Mesodermal cell (in vitro differentiated cells): ENCODE results near the gene GARIN3.

Source experiments
- H3K27ac ChIP-seq: 2 replicates; pipeline ENCODE4 v1.7.0; 2013; ENCODE audit warnings: mild to moderate bottlenecking, low read depth, low read length, moderate library complexity; ENCODE audit not compliant: severe bottlenecking
- H3K36me3 ChIP-seq: 2 replicates; pipeline ENCODE4 v1.7.1; 2013; ENCODE audit warnings: mild to moderate bottlenecking, low read length, moderate library complexity; ENCODE audit not compliant: control insufficient read depth, insufficient read depth
- H3K4me1 ChIP-seq: one replicate; pipeline ENCODE4 v1.7.1; 2013; ENCODE audit warnings: mild to moderate bottlenecking, low read length; ENCODE audit not compliant: insufficient read depth, control insufficient read depth, poor library complexity, severe bottlenecking
- H3K4me3 ChIP-seq: 2 replicates; pipeline ENCODE4 v1.7.0; 2013; ENCODE audit warnings: low read length, control low read depth, mild to moderate bottlenecking; ENCODE audit not compliant: insufficient read depth, poor library complexity, severe bottlenecking; ENCODE audit errors: extremely low read depth
- H3K9me3 ChIP-seq: 2 replicates; pipeline ENCODE4 v1.7.1; 2013; ENCODE audit warnings: mild to moderate bottlenecking, low read length, moderate library complexity; ENCODE audit not compliant: control insufficient read depth
- WGBS, 2 experiments: methylation state at CpG; one replicate each; pipeline ENCODE4 v1.1.5; 2013; ENCODE audit warnings: missing lambda C conversion rate in 2 of 2; ENCODE audit not compliant: insufficient coverage in 2 of 2; 5-methylcytosine and 5-hydroxymethylcytosine counted together

Gene GARIN3

DNA sequence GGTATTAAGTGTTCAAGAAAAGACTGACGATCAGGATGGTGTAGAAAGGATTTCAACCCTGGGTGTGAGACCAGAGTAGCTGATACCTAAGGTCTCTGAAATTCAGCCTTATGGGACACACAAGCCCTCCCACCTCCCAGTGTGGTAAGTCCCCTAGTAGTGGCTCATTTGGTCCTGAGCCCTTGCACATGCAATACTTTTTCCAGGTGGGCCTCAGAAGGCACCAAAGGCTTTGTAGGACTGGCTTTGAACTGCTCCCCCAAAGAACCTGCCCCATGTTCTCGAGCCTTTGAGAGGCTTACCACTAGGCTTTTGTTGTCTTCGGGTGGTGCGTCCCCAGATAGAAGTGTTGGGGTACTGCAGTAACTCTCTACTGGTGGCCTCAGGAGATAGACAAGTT, 803 bp downstream of the GARIN3 start:
- H3K9me3 ChIP-seq = no peaks in the 10 kb centered on the region
- H3K4me1 ChIP-seq = peaks cover 15% of the 10 kb centered on the region
- no peaks in the 10 kb centered on the region for H3K36me3 ChIP-seq
- WGBS, 2 experiments = 87 to 92% methylated on average over 2 to 3 of the region's 4 CpGs
- no peak overlapping the region for H3K4me3 ChIP-seq
- no peak overlapping the region for H3K27ac ChIP-seq

DNA sequence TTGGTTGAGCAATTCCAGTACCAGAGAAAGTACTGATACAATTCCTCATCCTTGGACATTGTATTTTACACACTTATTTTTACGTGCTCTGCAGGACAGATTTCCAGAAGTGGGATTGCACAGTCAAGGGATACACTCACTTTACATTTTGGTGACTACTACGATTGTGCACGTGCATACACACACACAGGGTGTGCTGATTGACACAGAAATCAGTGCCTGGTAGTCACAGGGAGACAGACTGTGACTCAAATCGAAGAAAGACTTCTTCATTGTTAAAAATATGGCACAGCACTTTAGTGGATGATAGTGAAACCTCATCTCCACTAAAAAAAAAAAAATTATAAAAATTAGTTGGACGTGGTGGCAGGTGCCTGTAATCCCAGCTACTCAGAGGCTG, 1.5 kb downstream of the GARIN3 start:
- Histone ChIP-seq H3K27ac (no peak overlapping the region), H3K9me3 (no peaks in the 10 kb centered on the region), H3K4me3 (no peak overlapping the region), H3K4me1 (peaks cover 15% of the 10 kb centered on the region), H3K36me3 (no peaks in the 10 kb centered on the region)
- 81 to 100% methylated on average over 3 of the region's 5 CpGs for WGBS, 2 experiments

DNA sequence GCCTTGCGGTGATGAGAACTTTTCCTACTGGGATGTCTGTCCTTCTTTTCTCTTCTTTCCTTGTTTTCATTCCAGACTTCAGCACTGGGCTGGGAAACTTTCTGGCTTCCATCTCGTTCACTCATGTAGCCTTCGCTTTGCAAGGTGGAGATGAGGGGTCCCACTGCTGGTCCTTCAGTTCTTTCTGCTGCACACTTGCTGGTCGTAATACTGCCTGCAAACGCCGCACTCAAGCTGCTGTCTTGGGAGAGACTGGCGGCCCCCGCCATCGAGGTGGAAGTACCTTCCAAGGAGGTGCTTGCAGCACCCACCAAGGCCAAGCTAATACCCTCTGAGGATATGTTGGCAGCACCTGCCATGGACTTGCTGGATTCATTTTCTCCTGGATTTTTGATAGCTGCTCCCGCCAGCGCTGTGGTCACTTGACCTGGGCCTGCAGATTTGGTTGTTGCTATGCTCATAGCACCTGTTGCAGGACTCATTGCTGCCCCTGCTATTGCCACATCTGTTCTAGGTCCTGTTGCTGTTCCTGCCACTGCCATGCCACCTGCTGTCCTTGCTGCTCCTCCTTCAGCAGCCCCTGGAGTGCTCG, 3.0 kb downstream of the GARIN3 start:
- no peaks in the 10 kb centered on the region for H3K9me3 ChIP-seq
- no peak overlapping the region for H3K27ac ChIP-seq
- WGBS, 2 experiments = 94 to 96% methylated on average over 12 of the region's 12 CpGs
- no peaks in the 10 kb centered on the region for H3K36me3 ChIP-seq
- H3K4me1 ChIP-seq = peaks cover 15% of the 10 kb centered on the region
- no peak overlapping the region for H3K4me3 ChIP-seq

DNA sequence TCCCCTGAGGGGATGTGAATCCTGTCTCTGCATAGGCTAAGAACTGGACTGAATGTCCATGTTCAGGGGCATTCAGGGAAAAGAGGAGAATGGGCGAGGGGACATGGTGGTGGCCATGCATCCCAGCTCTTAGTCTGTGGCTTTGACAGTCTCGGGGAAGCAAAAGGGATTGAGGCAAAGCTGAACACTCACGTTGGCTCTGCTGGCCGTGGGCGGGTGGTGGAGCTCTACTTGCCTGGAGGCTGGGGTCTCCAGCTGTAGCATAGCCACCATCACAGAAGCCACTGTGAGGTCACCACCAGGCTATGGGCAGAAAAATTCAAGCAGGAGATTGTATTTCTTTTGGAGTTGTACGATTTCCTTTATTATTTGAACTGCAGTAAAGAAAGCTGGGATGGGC, 4.1 kb downstream of the GARIN3 start:
- Histone ChIP-seq H3K36me3 (no peaks in the 10 kb centered on the region), H3K4me3 (no peak overlapping the region), H3K9me3 (no peaks in the 10 kb centered on the region), H3K4me1 (peaks cover 10% of the 10 kb centered on the region), H3K27ac (no peak overlapping the region)
- 87 to 96% methylated on average over 6 of the region's 6 CpGs for WGBS, 2 experiments

DNA sequence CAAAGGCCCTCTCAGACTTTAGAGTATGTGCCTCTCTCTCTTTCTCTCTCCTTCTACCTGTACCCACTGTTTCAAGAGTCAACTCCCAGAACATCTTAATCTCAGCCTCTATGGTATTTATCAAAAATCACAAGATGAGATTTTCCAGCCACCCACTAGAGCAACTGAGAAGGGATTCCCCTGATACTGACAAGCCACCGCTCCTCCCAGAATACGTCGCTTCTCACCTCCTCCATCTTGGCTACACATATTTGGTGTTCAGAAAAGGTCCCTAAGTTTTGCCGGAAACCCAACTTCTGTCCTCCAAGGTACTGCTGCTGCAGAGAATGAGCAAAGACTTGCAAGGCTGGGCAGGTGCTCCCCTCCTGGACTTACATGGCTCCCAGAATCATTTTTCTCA, 6.1 kb downstream of the GARIN3 start:
- H3K4me1 ChIP-seq = no peaks in the 10 kb centered on the region
- WGBS, 2 experiments = 97 to 100% methylated on average over 3 to 4 of the region's 4 CpGs
- no peak overlapping the region for H3K4me3 ChIP-seq
- no peaks in the 10 kb centered on the region for H3K9me3 ChIP-seq
- H3K36me3 ChIP-seq = no peaks in the 10 kb centered on the region
- H3K27ac ChIP-seq = no peak overlapping the region

DNA sequence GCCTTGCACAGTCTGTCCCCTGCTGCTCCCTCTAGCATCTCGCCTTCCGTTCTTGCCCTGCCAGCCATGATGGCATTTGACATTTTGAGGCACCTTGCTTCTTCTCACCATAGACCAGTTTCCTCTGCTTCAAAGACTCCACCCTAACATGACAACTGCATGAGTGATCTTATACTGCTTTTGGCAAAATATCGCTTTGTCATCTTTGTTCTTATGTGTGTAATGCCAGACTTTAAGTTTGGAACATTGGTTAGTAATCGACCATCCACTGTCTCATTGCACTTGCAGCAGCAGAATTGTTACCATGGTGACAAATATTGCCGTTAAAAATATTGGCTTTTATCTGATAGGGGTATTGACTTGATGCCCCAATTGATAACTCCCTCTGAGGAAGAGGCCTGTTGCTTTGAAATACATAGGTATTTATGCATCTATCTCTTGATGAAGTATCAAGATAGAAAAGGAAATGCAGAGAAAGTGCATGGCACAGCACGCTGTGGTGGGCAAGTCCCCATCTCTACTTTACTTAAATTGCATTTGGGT, 6.8 kb downstream of the GARIN3 start:
- Histone ChIP-seq H3K4me1 (no peaks in the 10 kb centered on the region), H3K36me3 (no peaks in the 10 kb centered on the region), H3K9me3 (no peaks in the 10 kb centered on the region), H3K27ac (no peak overlapping the region), H3K4me3 (no peak overlapping the region)
- WGBS, 2 experiments = 81 to 97% methylated on average over 4 of the region's 6 CpGs

GRCh38 chr5:157157293-157157891, 8.7 kb downstream of the GARIN3 start:
- WGBS, 2 experiments = no CpG with 5 or more reads among the region's 1 CpG
- Histone ChIP-seq H3K9me3 (no peaks in the 10 kb centered on the region), H3K27ac (no peak overlapping the region), H3K4me3 (no peak overlapping the region), H3K4me1 (no peaks in the 10 kb centered on the region), H3K36me3 (no peaks in the 10 kb centered on the region)

- H3K4me3 ChIP-seq = no peak overlapping the region
- H3K9me3 ChIP-seq = no peaks in the 10 kb centered on the region
- no peaks in the 10 kb centered on the region for H3K36me3 ChIP-seq
- H3K4me1 ChIP-seq = no peaks in the 10 kb centered on the region
- no peak overlapping the region for H3K27ac ChIP-seq
- 100% methylated on average over 1 of the region's 3 CpGs; no CpG with 5 or more reads in 1 of the 2 experiments for WGBS, 2 experiments
Measured at GRCh38 chr5:157155297-157155696, 10.8 kb downstream of the GARIN3 start.

DNA sequence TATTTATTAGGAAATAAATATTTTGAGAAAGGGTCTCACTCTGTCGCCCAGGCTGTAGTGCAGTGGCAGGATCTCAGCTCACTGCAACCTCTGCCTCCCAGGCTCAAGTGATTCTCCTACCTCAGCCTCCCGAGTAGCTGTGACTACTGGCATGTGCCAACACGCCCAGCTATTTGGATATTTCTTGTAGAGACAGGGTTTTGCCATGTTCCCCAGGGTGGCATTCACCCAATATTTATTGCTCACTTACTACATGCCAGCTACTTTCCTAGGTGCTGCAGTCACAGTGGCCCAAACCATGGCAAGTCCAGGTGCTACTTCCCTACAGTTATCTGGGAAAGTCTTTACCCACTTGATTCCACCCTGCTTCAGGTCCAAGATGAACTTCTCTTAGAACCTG, 15.1 kb downstream of the GARIN3 start:
- no peaks in the 10 kb centered on the region for H3K36me3 ChIP-seq
- H3K4me1 ChIP-seq = no peaks in the 10 kb centered on the region
- no peak overlapping the region for H3K27ac ChIP-seq
- H3K9me3 ChIP-seq = no peaks in the 10 kb centered on the region
- 100% methylated on average over 1 to 2 of the region's 3 CpGs for WGBS, 2 experiments
- no peak overlapping the region for H3K4me3 ChIP-seq

- no peak overlapping the region for H3K27ac ChIP-seq
- H3K36me3 ChIP-seq = no peaks in the 10 kb centered on the region
- no peak overlapping the region for H3K4me3 ChIP-seq
- no peaks in the 10 kb centered on the region for H3K9me3 ChIP-seq
- H3K4me1 ChIP-seq = no peaks in the 10 kb centered on the region
- 89 to 92% methylated on average over 9 of the region's 14 CpGs for WGBS, 2 experiments
Measured at GRCh38 chr5:157148734-157149615, 17.1 kb downstream of the GARIN3 start.
